Left lung (tissue), 10 donors: ENCODE results near the gene ELF1. TPM values are rescaled to one million over a fixed set of nuclear protein-coding genes. Genes with fewer than 3 reads are reported as not detected.
A peak's percentile ranks its signal among the peaks of the same experiment; 100 is the strongest.
"Not testable (repeated sequence)": the region's sequence is repeated elsewhere in the genome, so short reads cannot be mapped to it uniquely, and the experiment has no call there.

ENCODE experiments used
- ATAC-seq: fragments of 200-7000 bp; cut with Tn5 transposase; one replicate; pipeline ENCODE4 v1.9.1; 2020; ENCODE audit warnings: moderate library complexity
- DNase-seq, 4 donors: peaks; one replicate each; pipeline ENCODE4 v3.0.0-alpha.2; 2013 to 2020
- H3K27ac ChIP-seq, 2 donors: fragments of 200-600 bp; sonication (generic) in 1 of 2; one replicate each; pipeline versions ENCODE4 v1.5.0 to v1.8.0; 2020 to 2021
- H3K27me3 ChIP-seq, 2 donors: fragments of 200-600 bp; sonication (generic) in 1 of 2; one replicate each; pipeline versions ENCODE4 v1.5.0 to v1.8.0; 2020 to 2021
- H3K36me3 ChIP-seq, 2 donors: fragments of 200-600 bp; sonication (generic) in 1 of 2; one replicate each; pipeline versions ENCODE4 v1.5.0 to v1.8.0; 2020 to 2021
- H3K4me1 ChIP-seq, 2 donors: fragments of 200-600 bp; one replicate each; pipeline ENCODE4 v1.8.0; 2021
- H3K4me3 ChIP-seq, 2 donors: fragments of 200-600 bp; sonication (generic) in 1 of 2; one replicate each; pipeline versions ENCODE4 v1.5.0 to v1.8.0; 2020 to 2021; ENCODE audit warnings: mild to moderate bottlenecking in 1 of 2
- H3K9me3 ChIP-seq, 2 donors: fragments of 200-600 bp; sonication (generic) in 1 of 2; one replicate each; pipeline versions ENCODE4 v1.5.0 to v1.8.0; 2020 to 2021
- CTCF ChIP-seq, 2 donors: fragments of 200-600 bp; sonication (generic) in 1 of 2; IDR thresholded peaks; one replicate each; pipeline versions ENCODE4 v1.5.0 to v1.8.0; 2021; ENCODE audit warnings: antibody characterized with exemption in 2 of 2
- intact Hi-C, 2 donors: fragments of 100-400 bp; cut with DNase I; formaldehyde crosslinking; loops; one replicate each; pipeline versions ENCODE4 v1.11.2 to v1.14.2; 2022
- polyA plus RNA-seq, 6 donors: library from polyadenylated mRNA; unstranded; fragments of 120-200 nt; gene quantifications; one replicate each; pipeline ENCODE4 v1.2.1, GENCODE V29; 2013; ENCODE audit not compliant: insufficient read length in 6 of 6
- total RNA-seq, 2 donors: library from RNA; stranded (reverse); fragmentation: NEBNext Ultra II Directional; extraction: Animal tissue kit (Norgen Biotek cat#: 25700); gene quantifications; one replicate each; pipeline ENCODE4 v1.2.1, GENCODE V29; 2021
- donor health status: DM: no; HTN: yes; CAD: no.
- donor health status: DM: no; HTN: no; CAD: no.

ELF1 gene
- total and polyA plus RNA-seq, 8 donors: 46.6 to 84.6 (median 52.6) TPM

- no peak for TF ChIP-seq CTCF (IDR thresholded peaks at IDR 0.05)
- no peak overlapping the region for H3K27ac ChIP-seq
- H3K4me1 ChIP-seq: peaks cover 0 to 16% of the 10 kb centered on the region in 2 donors
- no peaks in the 10 kb centered on the region for H3K27me3 ChIP-seq
- H3K4me3 ChIP-seq: no peak overlapping the region
- no peak for ATAC-seq
- H3K36me3 ChIP-seq: peaks cover 0 to 15% of the 10 kb centered on the region in 2 donors
- H3K9me3 ChIP-seq: no peaks in the 10 kb centered on the region
- DNase-seq: no peak
- intact Hi-C loops: no loop called here
Observed at GRCh38 chr13:40923867-40924266, 95.2 kb downstream of the ELF1 start.

- no peak overlapping the region for H3K4me3 ChIP-seq
- no peaks in the 10 kb centered on the region for H3K27me3 ChIP-seq
- H3K36me3 ChIP-seq: peaks cover 0 to 4% of the 10 kb centered on the region in 2 donors
- no peak for TF ChIP-seq CTCF (IDR thresholded peaks at IDR 0.05)
- intact Hi-C loops: no loop called here
- peaks cover 0 to 16% of the 10 kb centered on the region in 2 donors for H3K4me1 ChIP-seq
- DNase-seq (peak in 1 of 4 donors; percentile 7), ATAC-seq (no peak)
- H3K9me3 ChIP-seq: no peaks in the 10 kb centered on the region
- no peak overlapping the region for H3K27ac ChIP-seq
Observed at GRCh38 chr13:40922437-40923040, 96.6 kb downstream of the ELF1 start.

DNA sequence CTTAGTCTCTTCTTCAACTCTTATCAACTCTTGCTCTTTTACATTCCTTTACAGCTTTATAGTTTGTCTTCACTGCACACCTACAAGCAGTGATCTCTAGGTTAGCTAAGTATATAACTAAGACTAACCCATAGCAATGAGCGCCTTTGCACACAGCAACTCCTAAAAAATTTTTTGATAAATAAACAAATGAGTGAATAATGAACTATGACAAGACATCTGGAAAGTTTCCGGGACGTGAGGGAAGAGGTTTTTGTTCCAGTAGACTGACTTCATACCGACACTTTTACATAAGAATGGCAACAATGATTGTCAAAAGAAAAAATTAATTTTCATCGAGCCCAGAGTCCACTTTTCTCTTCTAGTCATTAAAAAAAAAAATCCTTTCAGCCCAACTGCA, 98.3 kb downstream of the ELF1 start:
- no peak for TF ChIP-seq CTCF (IDR thresholded peaks at IDR 0.05)
- DNase-seq: peak in 1 of 4 donors; percentile 7
- Histone ChIP-seq H3K9me3 (no peaks in the 10 kb centered on the region), H3K4me1 (peaks cover 0 to 16% of the 10 kb centered on the region in 2 donors), H3K27me3 (no peaks in the 10 kb centered on the region), H3K27ac (peak overlapping the region; percentile 86), H3K4me3 (peak overlapping the region; percentile 61 to 63), H3K36me3 (peaks cover 0 to 4% of the 10 kb centered on the region in 2 donors)
- intact Hi-C loops: no loop called here
- peak; percentile 4 for ATAC-seq

GRCh38 chr13:40919901-40920300, 99.2 kb downstream of the ELF1 start:
- H3K27me3 ChIP-seq, H3K4me3 ChIP-seq, H3K27ac ChIP-seq, H3K36me3 ChIP-seq, DNase-seq, H3K9me3 ChIP-seq, intact Hi-C loops, ATAC-seq: not testable (repeated sequence)
- peaks cover 0 to 16% of the 10 kb centered on the region in 2 donors for H3K4me1 ChIP-seq

DNA sequence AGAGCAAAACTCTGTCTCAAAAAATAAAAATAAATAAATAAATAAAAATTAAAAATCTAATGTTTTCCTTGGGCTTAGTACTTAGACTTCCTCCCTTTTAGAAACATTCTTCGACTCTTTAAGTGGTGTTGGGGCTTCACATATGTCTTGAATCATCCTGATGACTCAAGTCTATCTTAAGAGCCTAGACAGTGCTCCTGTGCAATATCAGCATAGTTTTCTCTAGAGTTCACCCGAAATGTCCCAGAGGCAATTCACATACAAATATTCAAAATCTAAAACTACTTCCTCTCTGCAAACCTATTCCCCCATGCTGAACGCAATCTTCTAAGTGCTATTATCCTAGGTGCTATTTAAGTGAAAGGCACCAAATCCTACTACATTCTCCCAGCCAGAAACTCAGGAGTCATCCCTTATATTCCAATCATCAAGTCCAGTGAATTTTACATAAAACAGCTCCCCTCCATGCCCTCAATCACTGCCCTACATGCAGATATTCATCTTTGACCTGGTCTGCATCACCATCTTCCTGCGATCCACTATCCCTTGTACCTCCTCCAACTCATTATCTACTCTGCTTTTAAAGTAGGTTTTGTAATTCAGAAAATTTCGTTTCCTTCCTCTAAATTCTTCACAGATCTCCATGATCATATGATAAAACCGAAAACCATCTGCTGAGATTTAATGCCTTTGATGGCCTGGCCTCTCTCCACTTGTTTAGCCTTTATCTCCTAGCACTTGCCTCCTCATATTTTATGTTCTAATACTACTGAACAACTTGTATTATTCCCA, 102.7 kb downstream of the ELF1 start:
- TF ChIP-seq CTCF (IDR thresholded peaks at IDR 0.05): no peak
- DNase-seq (no peak), ATAC-seq (no peak)
- no peaks in the 10 kb centered on the region for H3K36me3 ChIP-seq
- H3K9me3 ChIP-seq: no peaks in the 10 kb centered on the region
- no peaks in the 10 kb centered on the region for H3K27me3 ChIP-seq
- intact Hi-C loops: no loop called here
- H3K27ac ChIP-seq: no peak overlapping the region
- no peak overlapping the region for H3K4me3 ChIP-seq
- peaks cover 0 to 11% of the 10 kb centered on the region in 2 donors for H3K4me1 ChIP-seq

GRCh38 chr13:40914863-40915262, 104.3 kb downstream of the ELF1 start:
- H3K4me3 ChIP-seq, DNase-seq, H3K9me3 ChIP-seq, H3K36me3 ChIP-seq, H3K4me1 ChIP-seq, H3K27me3 ChIP-seq, intact Hi-C loops, H3K27ac ChIP-seq, ATAC-seq: not testable (repeated sequence)
